ENCODE results near the gene MKX.

GRCh38 chr10:27692663-27693062 is 53.0 kb downstream of the MKX start:
- no peak for TF ChIP-seq CTCF (IDR thresholded peaks at IDR 0.05)
- no peak for TF ChIP-seq POLR2A (IDR thresholded peaks at IDR 0.05)

Measured in lower leg skin (tissue), 3 donors.